Subcutaneous adipose tissue (tissue), 4 donors: ENCODE data around the gene CEP250. TPM values are rescaled to one million over a fixed set of nuclear protein-coding genes. Genes with fewer than 3 reads are reported as not detected.

Experiments
- CTCF ChIP-seq: fragments of 450-650 bp; IDR thresholded peaks from one replicate; pipeline ENCODE4 v1.5.1; 2016; ENCODE audit warnings: low read depth, mild to moderate bottlenecking, control low read depth, antibody characterized with exemption, moderate library complexity
- total RNA-seq, 4 donors: library from RNA; depleted of rRNA; stranded (reverse); fragments of >200 nt; gene quantifications; one replicate each; pipeline ENCODE4 v1.1.0, GENCODE V29; 2016

Gene CEP250
- total RNA-seq, 4 donors from 2014 or later: 6.8 to 31.6 (median 20.6) TPM

GRCh38 chr20:35431621-35432429 lies 23.6 kb upstream of the CEP250 start:
- no peak for TF ChIP-seq CTCF

GRCh38 chr20:35432430-35432735 lies 23.0 kb upstream of the CEP250 start:
- TF ChIP-seq CTCF: no peak

- TF ChIP-seq CTCF: no peak
Measured at GRCh38 chr20:35433337-35433736, 22.1 kb upstream of the CEP250 start.

GRCh38 chr20:35434085-35435005 lies 21.1 kb upstream of the CEP250 start:
- no peak for TF ChIP-seq CTCF

- no peak for TF ChIP-seq CTCF
Measured at GRCh38 chr20:35436177-35436573, 19.2 kb upstream of the CEP250 start.

GRCh38 chr20:35437599-35437998 lies 17.8 kb upstream of the CEP250 start:
- TF ChIP-seq CTCF: no peak

GRCh38 chr20:35443003-35443402 lies 12.4 kb upstream of the CEP250 start:
- no peak for TF ChIP-seq CTCF
